MM.1S (cell line): Measurements from ENCODE around the gene PILRA.

Experiments
- CTCF ChIP-seq: fragments of 300-600 bp; sonication (generic); IDR thresholded peaks from 2 replicates; pipeline ENCODE4 v1.5.1; 2016; ENCODE audit warnings: antibody characterized with exemption, low read length, mixed read lengths
- EZH2 ChIP-seq: fragments of 300-600 bp; sonication (generic); optimal IDR thresholded peaks from 2 replicates; pipeline ENCODE3; 2017; ENCODE audit warnings: low read depth, mild to moderate bottlenecking, antibody characterized with exemption, low read length, mixed read lengths
- EZH2phosphoT487 ChIP-seq: fragments of 300-600 bp; sonication (generic); IDR thresholded peaks from 2 replicates; pipeline ENCODE4 v1.6.1; 2018; ENCODE audit warnings: antibody characterized with exemption, low read length

- no peak for TF ChIP-seq CTCF
- TF ChIP-seq EZH2phosphoT487 = no peak
- TF ChIP-seq EZH2 = no peak
Measured at GRCh38 chr7:100428967-100429636, 55.8 kb downstream of the PILRA start.
